ENCODE results near the gene TMEM271.
"Not testable (repeated sequence)": the region's sequence is repeated elsewhere in the genome, so short reads cannot be mapped to it uniquely, and the experiment has no call there.

TMEM271 gene

DNA sequence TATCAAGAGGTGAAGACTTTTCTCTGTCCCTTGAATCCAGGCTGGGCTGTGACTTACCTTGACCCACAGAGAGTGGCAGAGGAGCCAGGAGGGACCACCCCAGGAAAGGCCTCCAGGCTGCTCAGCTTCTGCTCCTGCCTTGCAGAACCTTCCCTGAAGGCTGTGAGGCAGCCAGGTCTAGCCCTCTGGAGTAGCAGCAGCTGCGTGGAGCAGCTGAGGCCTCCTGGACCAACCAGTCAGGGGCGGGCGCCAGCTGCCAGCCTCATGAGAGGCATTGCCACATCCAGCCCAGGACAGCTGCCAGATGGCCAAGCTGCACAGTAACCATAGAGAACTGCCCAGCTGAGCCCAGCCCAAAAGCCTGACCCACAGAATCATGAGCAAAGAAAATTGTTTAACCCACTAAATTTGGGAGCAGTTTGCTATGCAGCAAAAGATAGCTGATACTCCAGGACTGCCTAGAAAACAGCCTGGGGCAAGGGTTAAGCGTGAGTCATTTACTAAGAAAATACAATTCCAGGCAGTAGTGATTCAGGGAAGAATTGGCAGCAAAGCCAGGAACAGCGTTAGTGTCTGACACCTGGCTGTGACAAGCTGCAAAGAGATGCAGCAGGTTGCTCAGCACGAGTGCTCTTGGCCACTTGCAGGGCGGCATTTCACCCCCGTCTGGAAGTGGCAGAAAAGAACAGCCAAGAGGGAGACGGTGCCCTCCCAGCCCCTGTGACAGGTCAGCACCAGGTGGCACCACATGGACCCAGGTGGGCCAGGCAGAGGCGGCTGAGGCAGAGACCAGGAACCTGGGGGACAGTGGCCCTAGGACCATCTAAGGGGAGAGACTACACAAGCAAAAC, 34.5 kb upstream of the TMEM271 start:
- no peak for DNase-seq (ENCODE audit: low spot score)

DNA sequence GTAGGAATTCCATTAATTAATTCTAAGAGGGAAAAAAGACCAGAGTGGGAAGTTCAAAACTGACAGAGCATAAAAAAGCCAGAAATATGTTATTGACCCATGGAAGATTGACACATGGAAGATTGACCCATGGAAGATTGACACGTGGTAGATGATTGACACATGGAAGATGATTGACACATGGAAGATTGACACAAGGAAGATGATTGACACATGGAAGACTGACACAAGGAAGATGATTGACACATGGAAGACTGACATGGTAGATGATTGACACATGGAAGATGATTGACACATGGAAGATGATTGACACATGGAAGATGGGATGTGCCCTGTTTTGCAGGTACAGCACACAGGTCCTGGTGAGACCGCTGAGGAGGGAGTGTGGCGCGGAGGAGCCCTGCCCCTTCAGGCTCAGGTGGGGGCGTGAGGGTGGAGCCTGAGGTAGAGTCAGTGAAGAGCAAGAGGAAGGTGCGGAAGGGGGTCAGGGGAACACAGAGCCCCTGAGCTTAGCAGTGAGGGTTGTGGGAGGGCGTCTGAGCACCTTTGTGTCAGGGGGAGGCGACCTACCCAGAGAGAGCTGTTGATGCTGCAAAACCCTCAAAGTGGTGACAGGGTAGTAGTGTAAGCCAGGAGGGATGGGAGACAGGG, 33.4 kb upstream of the TMEM271 start:
- no peak for DNase-seq (ENCODE audit: low spot score)

DNA sequence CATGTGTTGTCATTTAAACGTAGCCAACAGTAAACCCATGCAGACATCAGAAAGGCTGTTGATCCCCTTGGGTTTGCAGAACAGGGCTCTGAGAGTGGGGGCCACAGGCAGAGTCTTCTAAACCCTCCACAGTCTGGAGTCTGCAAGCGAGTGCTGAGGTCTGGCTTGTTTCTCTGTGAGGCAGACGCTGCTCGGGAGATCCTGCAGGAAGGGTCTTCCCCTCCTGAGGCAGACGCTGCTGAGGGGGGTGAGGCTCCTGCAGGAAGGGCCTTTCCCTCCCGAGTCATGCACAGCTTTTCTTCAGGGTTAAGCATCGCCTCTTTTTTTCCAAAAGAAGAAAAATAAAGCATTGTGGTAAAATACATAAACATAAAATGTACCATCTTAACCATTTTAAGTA, 32.1 kb upstream of the TMEM271 start:
- DNase-seq (ENCODE audit: low spot score): no peak

DNA sequence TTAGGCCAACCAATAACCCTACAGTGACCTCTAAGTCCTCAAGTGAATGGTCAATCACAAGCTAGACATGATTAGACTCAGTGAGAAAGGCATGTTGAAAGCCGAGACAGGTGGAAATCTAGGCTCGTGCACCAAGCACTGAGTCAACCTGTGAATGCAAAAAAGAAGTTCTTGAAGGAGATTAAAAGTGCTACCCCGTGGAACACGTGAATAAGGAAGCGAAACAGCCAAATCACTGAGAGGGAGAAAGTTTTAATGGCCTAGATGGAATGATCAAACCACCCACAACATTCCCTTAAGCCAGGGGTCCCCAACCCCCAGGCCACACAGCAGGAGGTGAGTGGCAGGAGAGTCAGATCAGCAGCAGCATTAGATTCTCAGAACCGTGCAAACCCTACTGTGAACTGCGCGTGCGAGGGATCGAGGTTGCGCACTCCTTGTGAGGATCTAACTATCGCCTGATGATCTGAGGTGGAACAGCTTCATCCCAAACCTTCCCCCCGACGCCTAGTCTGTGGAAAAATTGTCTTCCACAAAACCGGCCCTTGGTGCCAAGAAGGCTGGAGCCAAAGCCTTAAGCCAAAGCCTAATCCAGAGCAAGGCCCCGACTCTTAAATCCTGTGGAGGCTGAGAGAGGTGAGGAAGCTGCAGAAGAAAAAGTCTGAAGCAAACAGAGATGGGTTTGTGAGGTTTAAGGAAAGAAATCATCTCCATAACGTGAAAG, 29.8 kb upstream of the TMEM271 start:
- DNase-seq (ENCODE audit: low spot score): no peak

DNA sequence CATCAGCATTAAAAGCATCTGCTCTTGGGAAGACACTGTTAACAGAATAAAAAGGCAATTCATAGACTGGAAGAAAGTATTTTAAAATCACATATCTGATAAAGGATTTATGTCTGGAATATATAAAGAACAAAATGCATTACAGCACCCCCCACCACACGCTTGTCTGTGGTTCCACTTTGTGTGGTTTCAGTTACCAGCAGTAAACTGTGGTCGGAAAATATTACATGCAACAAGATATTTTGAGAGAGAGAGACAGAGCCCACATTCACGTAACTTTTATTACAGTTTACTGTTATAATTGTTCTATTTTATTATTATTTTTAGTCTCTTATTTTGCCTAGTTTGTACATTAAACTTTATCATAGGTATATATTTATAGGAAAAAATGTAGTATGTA, 28.0 kb upstream of the TMEM271 start:
- DNase-seq (ENCODE audit: low spot score): no peak

DNA sequence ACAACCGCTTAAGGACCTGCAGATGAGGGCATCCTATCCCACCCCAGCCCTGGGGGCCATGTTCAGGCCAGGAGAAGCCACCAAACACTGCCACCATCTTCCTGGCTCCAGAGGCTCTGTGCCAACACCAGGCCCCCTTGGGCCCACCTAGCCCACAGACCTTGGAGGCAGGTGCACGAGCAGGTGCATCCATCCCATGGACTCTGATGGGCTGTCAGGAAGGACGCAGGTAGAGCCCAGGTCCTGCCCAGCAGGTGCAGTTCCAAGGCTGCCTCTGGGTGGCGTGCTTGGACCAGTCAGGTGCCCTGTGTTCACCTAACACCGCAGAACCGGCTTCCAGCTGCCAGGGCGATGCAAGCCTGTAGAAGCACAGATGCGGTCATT, 26.5 kb upstream of the TMEM271 start:
- no peak for DNase-seq (ENCODE audit: low spot score)

DNA sequence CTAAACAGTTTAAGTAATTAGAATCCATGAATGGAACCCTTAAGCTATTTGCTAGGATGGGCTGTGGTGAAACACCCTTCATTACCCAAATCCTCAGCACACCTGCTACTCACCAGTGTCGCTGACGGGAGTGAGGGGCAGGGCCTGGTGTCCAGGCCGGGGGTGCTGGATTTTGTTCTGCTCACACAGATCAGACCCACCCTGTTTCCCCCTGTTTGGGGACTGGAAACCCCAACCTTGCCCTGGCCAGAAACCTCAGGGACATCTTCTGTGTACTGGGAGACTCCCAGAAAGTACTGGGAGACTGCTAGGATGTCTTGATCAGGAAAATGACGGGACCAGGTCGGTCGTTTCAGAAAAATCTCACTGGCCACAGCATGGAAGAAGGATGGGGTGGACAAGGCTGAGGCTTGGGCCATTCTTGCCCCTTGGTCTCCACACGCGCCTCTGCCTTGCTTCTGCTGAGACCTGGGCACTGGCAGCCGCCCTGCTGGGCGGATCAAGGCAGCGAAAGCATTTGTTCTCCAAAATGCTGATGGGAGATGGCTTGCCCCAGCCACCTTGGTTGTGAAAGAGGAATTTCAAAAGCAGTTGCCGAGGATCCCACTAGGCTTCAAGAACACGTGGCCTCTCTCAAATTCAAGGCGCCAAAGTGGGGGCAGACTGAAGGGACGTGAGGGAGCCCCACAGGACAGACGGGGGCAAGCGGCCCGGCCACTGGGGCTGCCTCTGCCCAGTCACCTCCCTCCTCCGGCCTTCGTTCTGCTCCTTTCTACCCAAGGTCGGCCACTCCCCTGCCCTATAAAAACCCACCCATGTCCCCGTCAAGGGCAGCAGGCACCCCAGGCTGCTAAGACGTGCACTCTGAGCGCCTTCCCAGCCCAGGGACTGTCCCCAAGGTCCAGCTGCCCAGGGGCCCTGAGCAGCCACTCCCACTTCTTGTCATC, 25.8 kb upstream of the TMEM271 start:
- no peak for DNase-seq (ENCODE audit: low spot score)

DNA sequence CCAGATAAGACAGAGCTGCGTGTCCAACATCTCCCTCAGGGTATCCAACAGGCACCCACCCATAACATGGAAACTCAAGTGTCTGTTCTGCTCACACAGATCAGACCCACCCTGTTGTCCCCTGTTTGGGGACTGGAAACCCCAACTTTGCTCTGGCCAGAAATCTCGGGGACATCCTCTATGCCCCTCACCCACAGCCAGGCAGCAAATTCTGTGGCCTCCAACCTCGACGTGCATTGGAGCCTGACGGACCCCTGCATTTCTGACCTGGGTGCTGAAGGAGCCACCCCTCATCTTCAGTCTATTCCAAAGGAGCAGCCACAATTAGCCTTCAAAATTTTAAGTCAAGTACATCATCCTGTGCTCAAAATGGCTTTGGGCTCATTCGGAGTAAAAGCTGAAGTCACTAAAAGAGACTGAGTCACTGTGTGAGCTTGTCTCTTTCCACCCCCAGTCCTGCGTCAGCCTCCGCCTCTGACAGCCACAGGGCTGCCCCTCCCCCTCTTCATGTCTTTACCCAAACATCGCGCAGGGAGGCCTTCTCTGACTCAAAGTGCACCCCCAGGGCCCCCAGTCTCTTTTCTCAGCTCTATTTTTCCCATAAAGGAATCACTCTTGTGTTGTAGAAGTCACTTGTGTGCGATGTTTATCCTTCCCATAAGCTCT, 24.9 kb upstream of the TMEM271 start:
- no peak for DNase-seq (ENCODE audit: low spot score)

DNA sequence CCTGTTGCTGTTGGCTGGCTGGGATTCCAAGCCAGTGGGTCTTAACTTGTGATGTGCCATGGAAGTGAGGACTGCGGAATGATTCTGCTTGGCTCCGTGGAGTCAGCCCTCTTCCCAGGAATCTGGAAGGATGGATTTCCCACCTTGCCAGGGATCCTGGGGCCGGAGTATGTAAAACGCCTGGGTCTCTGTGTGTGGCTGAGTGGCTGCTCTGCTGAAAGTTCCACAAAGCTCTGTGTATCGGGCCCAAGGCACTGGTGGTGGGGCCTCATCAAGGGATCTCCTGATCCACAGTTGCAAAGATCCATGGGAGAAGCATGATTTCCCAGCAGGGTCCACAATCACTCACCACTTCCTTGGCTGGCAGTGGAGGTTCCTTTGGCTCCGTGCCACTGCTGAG, 24.1 kb upstream of the TMEM271 start:
- no peak for DNase-seq (ENCODE audit: low spot score)

DNA sequence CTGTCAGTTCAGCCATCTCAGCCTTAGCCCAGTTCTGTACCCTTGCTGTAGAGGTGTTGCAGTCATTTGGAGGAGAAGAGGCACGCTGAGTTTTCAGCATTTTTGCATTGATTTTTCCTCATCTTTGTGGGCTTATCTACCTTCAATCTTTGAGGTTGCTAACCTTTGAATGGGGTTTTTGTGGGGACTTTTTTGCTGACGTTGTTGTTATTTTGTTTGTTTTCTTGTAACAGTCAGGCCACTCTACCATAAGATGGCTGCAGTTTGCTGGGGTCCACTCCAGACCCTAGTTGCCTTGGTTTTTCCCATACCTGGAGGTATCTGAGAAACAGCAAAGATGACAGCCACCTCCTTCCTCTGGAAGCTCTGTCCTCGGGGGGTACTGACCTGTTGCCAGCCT, 22.8 kb upstream of the TMEM271 start:
- no peak for DNase-seq (ENCODE audit: low spot score)

DNA sequence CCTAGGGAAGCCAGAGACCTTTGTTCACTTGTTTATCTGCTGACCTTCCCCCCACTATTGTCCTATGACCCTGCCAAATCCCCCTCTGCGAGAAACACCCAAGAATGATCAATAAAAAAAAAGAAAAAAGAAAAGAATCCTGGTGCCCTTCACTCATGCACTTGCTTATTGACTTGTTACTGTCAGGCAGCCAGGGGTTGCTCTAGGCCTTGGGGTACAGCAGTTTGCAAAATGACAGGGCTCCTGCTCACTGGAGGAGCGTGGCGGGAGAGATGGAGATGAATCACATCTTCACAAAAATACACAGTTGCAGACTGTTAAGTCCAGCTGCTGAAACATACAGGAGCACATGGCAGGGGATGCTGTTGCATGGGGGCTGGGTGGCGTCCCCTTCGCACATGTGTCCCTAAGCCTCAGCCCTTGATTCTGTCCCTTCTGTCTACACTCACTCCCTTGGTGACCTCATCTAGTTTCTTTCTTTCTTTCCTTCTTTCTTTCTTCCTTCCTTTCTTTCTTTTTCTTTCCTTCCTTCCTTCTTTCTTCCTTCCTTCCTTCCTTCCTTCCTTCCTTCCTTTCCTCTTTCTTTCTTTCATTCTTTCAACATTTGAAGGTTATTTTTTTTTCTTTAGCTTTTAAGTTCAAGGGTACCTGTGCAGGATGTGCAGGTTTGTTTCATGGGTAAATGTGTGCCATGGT, 16.9 kb upstream of the TMEM271 start:
- DNase-seq (ENCODE audit: low spot score): no peak

DNA sequence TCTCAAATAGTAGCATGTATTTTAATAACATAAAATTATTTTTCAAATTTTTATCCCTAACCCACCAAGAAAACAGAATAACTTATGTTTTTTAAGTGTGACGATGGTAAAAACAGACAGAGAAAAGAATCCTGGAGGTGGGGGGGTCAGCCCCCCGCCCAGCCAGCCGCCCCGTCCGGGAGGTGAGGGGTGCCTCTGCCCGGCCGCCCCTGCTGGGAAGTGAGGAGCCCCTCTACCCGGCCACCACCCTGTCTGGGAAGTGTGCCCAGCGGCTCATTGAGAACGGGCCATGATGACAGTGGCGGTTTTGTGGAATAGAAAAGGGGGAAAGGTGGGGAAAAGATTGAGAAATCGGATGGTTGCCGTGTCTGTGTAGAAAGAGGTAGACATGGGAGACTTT, 16.1 kb upstream of the TMEM271 start:
- not testable (repeated sequence) for DNase-seq (ENCODE audit: low spot score)

DNA sequence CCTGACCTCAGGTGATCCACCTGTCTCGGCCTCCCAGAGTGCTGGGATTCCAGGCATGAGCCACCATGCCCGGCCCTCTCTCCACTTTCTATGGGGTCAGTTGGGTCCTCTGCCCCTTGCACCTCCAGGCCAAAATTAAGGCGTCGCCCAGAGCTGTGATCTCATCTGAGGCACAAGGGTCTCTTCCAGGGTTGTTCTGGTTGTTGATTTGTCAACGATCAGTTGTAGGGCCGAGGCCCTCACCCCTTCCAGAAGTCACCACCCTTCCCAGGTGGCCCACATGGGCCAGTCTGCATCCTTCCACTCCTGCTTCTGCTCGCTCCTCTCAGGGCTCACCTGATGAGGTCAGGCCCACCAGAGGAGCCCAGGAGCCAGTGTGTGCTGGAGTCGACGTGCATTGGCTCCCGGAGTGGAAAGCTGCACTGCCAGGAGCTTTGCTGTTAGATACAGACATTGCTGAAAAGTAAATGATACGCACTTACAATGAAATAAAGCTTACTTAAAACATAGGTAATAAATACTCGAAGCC, 14.3 kb upstream of the TMEM271 start:
- DNase-seq (ENCODE audit: low spot score): no peak

DNA sequence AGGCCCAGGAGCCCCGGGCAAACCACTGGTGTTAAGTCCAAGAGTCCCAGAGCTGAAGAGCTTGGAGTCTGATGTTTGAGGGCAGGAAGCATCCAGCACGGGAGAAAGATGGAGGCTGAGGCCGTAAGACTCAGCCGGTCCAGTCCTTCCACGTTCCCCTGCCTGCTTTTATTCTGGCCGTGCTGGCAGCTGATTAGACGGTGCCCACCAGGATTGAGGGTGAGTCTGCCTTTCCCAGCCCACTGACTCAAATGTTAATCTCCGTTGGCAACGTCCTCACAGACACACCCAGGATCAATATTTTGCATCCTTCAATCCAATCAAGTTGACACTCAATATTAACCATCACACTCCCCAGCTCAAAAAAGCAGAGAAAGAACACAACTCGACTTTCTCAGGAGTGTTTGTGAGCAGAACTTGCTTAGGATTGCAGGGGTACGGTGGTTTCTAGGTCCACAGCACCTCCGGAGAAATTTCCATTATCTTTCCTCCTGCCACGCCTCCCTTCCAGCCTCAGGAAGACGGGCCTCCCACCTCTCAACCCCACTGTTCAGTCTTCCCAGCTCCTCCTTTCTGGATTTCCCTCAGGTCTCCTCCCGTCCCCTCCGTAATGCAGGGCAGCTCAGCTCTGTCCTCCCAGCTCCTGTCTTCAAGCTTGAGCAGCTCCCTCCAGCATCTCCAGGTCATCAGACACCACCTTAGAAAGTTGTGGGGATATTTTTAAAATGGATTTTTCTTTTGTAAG, 13.3 kb upstream of the TMEM271 start:
- no peak for DNase-seq (ENCODE audit: low spot score)

DNA sequence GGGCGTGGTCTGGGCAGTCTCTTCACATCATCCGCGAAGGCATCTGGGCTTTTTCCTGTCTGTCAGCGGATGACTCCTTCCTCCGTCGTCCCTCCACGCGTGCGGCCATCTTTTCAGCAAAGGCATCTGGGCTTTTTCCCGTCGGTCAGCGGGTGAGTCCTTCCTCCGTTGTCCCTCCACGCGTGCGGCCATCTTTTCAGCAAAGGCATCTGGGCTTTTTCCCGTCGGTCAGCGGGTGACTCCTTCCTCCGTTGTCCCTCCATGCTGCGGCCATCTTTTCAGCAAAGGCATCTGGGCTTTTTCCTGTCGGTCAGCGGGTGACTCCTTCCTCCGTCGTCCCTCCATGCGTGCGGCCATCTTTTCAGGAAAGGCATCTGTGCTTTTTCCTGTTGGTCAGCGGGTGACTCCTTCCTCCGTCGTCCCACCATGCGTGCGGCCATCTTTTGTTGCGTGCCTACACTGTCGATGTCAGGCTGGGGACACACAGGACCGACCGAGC, 12.3 kb upstream of the TMEM271 start:
- DNase-seq (ENCODE audit: low spot score): no peak

DNA sequence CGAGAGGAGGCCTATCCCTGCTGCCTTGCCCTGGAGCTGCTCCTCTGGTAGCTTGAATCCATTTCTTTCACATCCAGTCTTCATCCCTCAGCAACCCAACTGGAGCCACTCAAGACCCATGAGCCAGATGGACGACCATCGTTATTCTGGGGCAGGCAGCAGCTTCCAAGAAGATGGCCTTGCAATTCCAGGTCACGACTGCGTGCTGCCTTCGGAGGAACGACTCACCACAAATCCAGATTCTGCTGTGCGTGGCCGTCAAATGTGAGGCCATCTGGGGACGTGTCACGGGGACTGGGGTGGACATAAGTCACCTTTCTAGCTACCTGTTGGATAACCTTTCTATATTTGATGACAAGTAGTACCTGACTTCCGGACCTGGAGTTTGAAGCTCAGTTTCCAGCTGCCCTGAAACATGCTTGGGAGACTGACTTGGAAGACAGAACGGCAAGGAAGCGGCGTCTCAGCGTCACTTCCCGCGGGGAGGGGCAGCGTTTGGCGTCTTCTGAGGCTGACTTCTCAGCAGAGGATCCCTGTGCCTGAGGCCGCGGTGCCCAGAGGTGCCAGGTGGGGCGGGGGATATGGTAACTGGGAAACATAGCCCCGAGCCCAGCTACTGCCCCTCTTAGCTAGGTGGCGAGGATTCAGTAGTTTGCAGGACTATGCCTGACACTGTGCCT, 11.7 kb upstream of the TMEM271 start:
- DNase-seq (ENCODE audit: low spot score): no peak

DNA sequence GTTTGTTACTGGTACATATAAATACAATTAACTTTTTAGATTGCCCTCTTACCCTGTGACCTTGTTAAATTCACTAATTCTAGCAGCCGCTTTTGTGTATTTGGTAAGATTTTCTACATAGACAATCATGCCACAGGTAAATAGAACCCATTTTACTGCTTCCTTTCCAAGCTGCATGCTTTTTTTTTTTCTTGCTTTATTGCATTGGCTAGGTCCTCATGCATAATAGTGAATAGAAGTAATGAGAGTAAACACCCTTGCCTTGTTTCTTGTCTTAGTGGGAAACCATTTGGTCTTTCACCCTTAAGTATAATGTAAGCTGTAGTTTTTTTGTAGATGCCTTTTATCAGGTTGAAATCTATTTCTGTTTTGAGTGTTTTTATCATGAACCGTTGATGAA, 7.7 kb upstream of the TMEM271 start:
- DNase-seq (ENCODE audit: low spot score): no peak

DNA sequence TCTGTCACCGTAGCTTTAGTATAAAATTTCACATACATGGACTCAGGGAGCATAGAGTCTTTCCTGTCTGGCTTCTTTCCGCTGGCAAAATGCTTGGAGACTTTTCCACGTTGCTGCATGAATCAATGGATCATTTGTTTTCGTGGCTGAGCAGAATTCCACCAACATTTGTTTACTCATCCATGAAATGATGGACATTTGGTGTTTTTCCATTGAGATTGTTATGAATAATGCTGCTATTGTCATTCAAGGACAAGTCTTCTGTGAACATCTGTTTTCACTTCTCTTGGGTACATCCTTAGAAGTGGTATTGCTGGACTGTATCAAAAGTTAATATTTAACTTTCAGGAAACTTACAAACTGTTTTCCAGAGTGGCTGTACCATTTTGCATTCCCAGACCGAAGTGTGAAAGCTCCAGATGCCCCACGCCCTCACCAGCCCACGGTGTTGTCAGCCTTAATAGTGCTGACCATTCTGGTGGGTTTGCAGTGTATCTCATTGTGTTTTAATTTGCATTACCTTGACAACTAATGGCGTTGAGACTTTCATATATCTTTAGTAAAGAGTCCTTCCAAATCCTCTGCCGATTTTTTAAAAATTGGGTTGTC, 5.8 kb upstream of the TMEM271 start:
- DNase-seq (ENCODE audit: low spot score): no peak

DNA sequence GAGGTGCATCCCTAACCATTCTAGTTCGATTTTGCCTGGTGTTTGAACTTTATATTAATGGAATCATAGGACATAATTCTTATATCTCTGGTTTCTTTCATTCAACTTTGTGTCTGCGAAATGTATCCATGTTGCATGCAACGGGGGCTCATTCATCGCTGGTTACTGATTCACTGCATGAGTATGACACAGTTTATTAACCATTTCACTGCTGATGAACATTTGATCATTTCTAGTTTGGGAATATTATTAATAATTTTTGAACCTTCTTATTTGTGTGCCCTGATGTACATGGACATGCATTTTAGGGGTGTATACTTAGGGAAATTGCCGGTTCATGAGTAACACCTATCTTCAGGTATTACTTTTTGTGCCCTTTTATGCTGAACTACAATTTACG, 5.1 kb upstream of the TMEM271 start:
- DNase-seq (ENCODE audit: low spot score): no peak

All from CD4-positive, alpha-beta T cell treated with Interleukin-15 for 4 hours (primary cell).